GM12878 (cell line): ENCODE results near the gene SMKR1.

ENCODE experiments used
- EGR1 ChIP-seq, 2 experiments: IDR thresholded peaks; 1 replicate in 1 of 2; 2 replicates in 1 of 2; pipeline ENCODE4 v1.6.1; 2011 to 2012; ENCODE audit warnings: low read depth in 2 of 2, low read length in 2 of 2, borderline replicate concordance in 1 of 2, mild to moderate bottlenecking in 1 of 2, moderate library complexity in 1 of 2
- ZNF274 ChIP-seq: IDR thresholded peaks from one replicate; pipeline ENCODE4 v1.8.0; 2011; ENCODE audit not compliant: insufficient read length, insufficient read depth
- ZZZ3 ChIP-seq: IDR thresholded peaks from 2 replicates; pipeline ENCODE4 v1.6.1; 2011; ENCODE audit warnings: low read depth; ENCODE audit not compliant: control insufficient read depth, insufficient read length
- TF ChIP-seq, protein P1 (sequence below): IDR thresholded peaks from 2 replicates; pipeline ENCODE4 v1.6.1; 2011; ENCODE audit warnings: borderline replicate concordance, low read depth, mild to moderate bottlenecking, moderate library complexity, mixed read lengths, low read length; ENCODE audit not compliant: insufficient read depth; ENCODE audit errors: extremely low read length
- TF ChIP-seq, protein P2 (sequence below), 3 experiments: IDR thresholded peaks in 2 of 3; conservative IDR thresholded peaks in 1 of 3; 2 replicates each; pipeline ENCODE4 v1.5.1; 2011; ENCODE audit warnings: low read depth in 3 of 3, low read length in 3 of 3, mild to moderate bottlenecking in 3 of 3, control low read depth in 2 of 3, moderate library complexity in 2 of 3, inconsistent platforms in 1 of 3, mixed read lengths in 1 of 3; ENCODE audit not compliant: control insufficient read depth in 2 of 3, insufficient read depth in 1 of 3; ENCODE audit errors: extremely low read depth in 1 of 3

DNA sequence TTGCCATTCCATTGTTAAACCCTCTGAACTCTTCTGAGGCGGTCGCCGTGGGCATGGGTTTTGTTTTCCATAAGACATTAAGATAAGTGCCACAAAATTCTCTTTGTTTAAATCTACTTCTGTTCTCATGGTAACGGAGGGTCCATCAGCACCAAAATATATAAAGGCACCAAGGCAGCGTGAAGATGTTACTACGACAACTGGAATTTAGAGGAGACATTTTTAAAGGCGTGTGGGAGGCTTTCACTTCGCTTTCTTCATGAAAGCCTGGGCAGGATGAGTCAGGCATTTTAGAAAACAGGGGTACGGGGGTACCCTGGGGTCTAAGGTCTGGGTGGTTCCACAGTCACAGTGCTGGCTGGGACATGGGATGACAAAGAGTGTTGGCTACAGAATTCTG is 34.0 kb downstream of the SMKR1 start:
- TF ChIP-seq ZNF274: no peak
- TF ChIP-seq, protein P1, sequence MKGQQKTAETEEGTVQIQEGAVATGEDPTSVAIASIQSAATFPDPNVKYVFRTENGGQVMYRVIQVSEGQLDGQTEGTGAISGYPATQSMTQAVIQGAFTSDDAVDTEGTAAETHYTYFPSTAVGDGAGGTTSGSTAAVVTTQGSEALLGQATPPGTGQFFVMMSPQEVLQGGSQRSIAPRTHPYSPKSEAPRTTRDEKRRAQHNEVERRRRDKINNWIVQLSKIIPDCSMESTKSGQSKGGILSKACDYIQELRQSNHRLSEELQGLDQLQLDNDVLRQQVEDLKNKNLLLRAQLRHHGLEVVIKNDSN: no peak
- TF ChIP-seq, protein P2, sequence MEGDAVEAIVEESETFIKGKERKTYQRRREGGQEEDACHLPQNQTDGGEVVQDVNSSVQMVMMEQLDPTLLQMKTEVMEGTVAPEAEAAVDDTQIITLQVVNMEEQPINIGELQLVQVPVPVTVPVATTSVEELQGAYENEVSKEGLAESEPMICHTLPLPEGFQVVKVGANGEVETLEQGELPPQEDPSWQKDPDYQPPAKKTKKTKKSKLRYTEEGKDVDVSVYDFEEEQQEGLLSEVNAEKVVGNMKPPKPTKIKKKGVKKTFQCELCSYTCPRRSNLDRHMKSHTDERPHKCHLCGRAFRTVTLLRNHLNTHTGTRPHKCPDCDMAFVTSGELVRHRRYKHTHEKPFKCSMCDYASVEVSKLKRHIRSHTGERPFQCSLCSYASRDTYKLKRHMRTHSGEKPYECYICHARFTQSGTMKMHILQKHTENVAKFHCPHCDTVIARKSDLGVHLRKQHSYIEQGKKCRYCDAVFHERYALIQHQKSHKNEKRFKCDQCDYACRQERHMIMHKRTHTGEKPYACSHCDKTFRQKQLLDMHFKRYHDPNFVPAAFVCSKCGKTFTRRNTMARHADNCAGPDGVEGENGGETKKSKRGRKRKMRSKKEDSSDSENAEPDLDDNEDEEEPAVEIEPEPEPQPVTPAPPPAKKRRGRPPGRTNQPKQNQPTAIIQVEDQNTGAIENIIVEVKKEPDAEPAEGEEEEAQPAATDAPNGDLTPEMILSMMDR (IDR thresholded peaks at IDR 0.05 in 2 of 3, conservative IDR thresholded peaks at IDR 0.05 in 1 of 3; ENCODE audit: control insufficient read depth in 2 of 3, extremely low read depth in 1 of 3, insufficient read depth in 1 of 3, low read depth in 3 of 3, low read length in 3 of 3): no peak
- TF ChIP-seq ZZZ3: no peak
- no peak for TF ChIP-seq EGR1 (IDR thresholded peaks at IDR 0.05; ENCODE audit: borderline replicate concordance in 1 of 2, low read depth in 2 of 2, low read length in 2 of 2)
